ENCODE measurements around the gene COBL.
A peak's percentile ranks its signal among the peaks of the same experiment; 100 is the strongest.

Gene COBL

GRCh38 chr7:51306761-51307160, 9.8 kb downstream of the COBL start:
- DNase-seq, result no peak

DNA sequence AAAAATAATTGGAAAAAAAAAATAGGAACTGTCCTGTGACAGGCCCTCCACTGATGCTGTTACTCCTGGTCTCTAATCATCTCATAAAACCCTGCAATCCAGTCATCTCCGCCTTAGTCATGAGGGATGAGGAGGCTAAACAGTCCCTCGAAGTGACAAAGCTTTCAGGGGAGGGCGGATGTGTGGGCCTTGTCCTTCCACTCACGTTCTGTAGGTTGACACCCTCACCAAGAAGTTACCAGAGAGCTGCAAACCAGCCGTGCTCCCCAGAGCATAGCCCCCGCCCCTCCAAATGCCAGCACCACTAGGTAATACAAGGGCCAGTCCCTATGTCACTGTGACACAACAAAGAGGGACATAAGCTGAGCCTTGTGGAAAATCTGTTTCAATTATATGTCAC, 11.9 kb downstream of the COBL start:
- no peak for DNase-seq

GRCh38 chr7:51303142-51303525, 13.5 kb downstream of the COBL start:
- DNase-seq, result no peak

DNA sequence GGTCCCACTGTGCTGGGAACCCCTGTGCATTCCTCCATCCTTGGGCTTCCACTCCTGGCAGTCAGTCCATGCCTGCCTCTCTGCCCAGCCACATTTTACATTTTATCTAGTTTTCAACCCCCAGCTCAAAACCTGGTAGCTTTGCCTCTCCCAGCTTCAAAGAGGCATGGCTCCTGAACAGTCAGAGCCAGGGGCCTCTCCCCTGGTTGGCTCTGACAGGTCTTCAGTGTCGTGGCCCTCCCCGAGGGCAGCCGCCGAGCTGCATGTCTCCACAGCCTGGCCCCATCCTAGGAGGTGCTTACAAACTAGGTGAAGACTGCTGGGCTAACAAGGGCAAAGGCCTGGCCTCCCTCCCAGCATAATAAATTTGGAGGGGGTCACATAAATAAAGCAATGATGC, 14.8 kb downstream of the COBL start:
- no peak for DNase-seq

- no peak for DNase-seq
Observed at GRCh38 chr7:51300762-51301674, 15.6 kb downstream of the COBL start.

- DNase-seq, result no peak
Observed at GRCh38 chr7:51299391-51300133, 17.0 kb downstream of the COBL start.

GRCh38 chr7:51298912-51299311, 17.7 kb downstream of the COBL start:
- DNase-seq, result no peak

GRCh38 chr7:51297986-51298385, 18.6 kb downstream of the COBL start:
- DNase-seq, result no peak

- DNase-seq, result no peak
Observed at GRCh38 chr7:51295440-51296245, 21.0 kb downstream of the COBL start.

DNA sequence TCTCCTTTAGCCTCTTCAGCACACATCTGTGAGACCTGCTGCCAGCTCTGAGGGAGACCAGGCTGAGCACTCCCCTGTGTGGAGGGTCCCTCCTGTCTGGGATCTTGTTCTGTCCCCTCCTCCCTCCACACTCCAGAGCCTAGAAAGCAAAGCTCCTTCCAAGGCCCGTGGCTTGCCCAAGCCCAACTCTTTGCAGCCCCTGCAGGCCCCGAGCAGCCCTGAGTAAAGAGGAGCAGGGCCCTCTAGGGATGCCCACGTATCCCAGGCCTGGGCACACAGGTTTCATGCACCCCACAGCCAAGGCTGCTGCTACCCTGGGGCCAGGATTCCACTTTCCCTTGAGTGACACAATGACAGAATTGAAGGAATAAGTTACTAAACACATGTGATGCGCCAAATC, 24.0 kb downstream of the COBL start:
- DNase-seq, result no peak

GRCh38 chr7:51290702-51291540, 25.7 kb downstream of the COBL start:
- DNase-seq, result no peak

GRCh38 chr7:51290304-51290637, 26.3 kb downstream of the COBL start:
- DNase-seq, result no peak

DNA sequence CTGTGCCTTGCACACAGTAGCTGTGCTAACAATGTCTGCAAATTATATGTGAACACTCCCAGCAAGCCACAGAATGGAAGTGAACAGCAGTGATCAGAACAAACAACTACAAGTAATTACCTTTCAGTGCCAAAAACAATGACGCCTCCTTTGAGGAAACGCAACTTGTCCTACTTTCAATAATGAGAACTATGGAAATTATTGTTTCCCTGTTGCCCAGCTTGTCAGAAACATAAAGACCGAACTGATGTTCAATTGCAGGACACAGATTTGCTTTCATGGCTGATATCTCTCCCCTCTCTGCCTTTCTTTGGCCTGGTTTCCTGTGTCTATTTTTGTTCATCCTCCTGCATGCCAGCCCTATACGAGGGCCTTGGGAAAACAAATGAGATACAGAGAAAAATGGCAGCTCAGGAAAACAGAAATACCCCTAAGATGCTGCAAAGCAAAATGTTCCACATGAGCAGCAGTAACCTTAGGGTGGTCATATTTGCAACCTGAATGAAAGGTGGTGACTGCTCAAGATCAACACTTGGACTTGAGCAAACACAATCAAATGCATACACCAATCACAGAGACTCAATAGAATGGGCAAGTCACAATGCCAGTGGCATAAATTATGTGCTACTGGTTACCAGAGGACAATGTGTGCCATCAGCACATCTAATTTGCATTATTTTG, 26.8 kb downstream of the COBL start:
- no peak for DNase-seq

GRCh38 chr7:51288896-51289622, 27.6 kb downstream of the COBL start:
- DNase-seq, result no peak

DNA sequence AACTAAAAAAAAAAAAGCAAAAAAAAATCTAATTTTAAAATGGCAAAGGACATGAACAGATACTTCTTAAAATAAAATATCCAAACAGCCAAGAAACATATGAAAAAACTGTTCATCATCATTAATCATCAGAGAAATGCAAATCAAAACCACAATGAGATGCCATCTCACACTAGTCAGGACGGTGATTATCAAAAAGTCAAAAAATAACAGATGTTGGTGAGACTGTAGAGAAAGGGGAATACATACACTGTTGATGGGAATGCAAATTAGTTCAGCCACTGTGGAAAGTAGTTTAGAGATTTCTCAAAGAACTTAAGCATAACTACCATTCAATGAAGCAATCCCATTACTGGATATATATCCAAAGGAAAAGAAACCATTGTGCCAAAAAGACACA, 30.2 kb downstream of the COBL start:
- DNase-seq, result no peak

DNA sequence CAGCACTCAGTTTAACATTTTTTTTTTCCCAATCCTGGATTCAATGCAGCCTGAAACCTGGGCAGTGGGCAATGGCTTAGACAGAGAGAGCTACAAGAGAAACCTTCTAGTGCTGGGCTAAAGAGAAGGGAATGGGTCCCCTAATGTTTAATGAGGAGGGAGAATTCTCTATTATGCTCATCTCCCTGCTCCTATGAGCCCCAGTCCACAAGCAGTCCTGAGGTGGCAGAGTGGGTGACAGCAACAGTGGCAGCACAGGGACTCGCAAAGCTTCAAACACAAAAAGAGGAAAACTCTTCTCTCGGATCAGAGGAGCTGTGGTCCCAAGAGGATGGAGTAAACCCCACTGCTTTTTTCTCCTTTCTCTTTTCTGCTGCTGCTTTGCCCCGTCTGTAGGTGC, 36.5 kb downstream of the COBL start:
- DNase-seq, result no peak

- DNase-seq, result no peak
Observed at GRCh38 chr7:51279391-51280023, 37.1 kb downstream of the COBL start.

- peak; percentile 77 for DNase-seq
Observed at GRCh38 chr7:51278797-51279196, 37.8 kb downstream of the COBL start.

DNA sequence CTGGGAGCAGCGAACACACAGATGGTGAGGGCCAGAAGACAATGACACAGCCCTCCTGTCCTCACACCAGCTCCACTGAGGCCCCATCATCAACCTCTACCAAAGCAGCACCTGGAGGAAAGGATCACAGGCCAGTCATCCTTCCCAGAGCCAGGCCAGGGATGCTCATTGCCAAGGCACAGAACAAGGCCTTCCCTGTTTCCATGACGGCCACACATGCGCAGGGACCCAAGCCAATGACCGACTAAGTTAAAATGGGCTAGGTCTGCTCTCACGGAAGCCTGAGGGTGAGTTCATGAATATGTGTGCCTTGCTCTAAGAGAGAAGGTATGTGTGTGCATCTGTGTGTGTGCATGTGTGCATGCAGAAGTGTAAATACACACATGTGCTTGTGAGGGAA, 39.6 kb downstream of the COBL start:
- DNase-seq, result no peak

DNA sequence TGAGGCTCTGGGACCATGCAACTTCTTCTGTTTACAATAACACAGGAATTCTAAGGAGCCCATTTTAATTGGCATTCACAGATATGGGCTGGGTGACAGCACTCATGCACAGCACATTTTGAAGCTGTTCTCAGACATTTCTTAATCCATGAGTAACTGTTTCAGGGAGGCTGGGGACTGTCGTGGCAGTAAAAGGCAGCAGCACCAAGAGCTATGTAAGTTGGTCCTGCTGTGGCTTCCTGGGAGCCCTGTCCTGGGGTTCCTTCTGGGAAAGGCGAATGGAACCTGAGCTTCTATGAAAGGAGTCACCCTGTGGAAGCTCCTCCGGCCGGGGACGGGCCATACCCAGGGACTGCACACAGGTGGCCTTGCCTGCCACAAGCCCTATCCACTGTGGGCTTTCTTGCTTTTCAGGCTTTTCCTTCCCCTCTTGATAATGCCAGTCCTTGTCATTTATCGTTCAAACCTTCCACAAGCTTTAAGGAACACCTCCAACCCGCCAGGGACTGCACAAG, 40.5 kb downstream of the COBL start:
- no peak for DNase-seq

- DNase-seq, result no peak
Observed at GRCh38 chr7:51275532-51275931, 41.1 kb downstream of the COBL start.
